Caco-2 (cell line): ENCODE measurements around the gene MSH2. TPM values are rescaled to one million over a fixed set of nuclear protein-coding genes. Genes with fewer than 3 reads are reported as not detected.

Experiments
- BruUV-seq: library from RNA; stranded (reverse); fragments of 400-500 nt; replicated peaks from 2 replicates; lab custom pipeline; 2021; lab: Mats Ljungman, UMichigan
- CTCF ChIA-PET: fragments of 300-600 bp; sonication (Branson Sonifier 250); formaldehyde crosslinking; loops from one replicate; lab custom pipeline; 2022; ENCODE audit warnings: antibody characterized with exemption; lab: Charles Lee
- POLR2A ChIA-PET: fragments of 300-600 bp; sonication (Branson Sonifier 250); formaldehyde crosslinking; loops from one replicate; lab custom pipeline; 2022; ENCODE audit warnings: antibody characterized with exemption; lab: Charles Lee
- DNase-seq, 2 experiments: peaks; one replicate each; pipeline versions ENCODE4 v3.0.0 to v3.0.0-alpha.2; 2020 to 2022
- H3K27me3 ChIP-seq: replicated peaks from 2 replicates; pipeline ENCODE4 v1.6.0; 2011; ENCODE audit warnings: low read length; ENCODE audit not compliant: control insufficient read depth, insufficient read depth
- H3K36me3 ChIP-seq: 2 replicates; pipeline ENCODE4 v1.5.1; 2011; ENCODE audit warnings: low read length; ENCODE audit not compliant: control insufficient read depth, insufficient read depth
- H3K4me1 ChIP-seq: fragments of 250-450 bp; sonication (Bioruptor Pico); 2 replicates; pipeline ENCODE4 v1.5.1; 2020; ENCODE audit warnings: mild to moderate bottlenecking
- H3K4me3 ChIP-seq: 2 replicates; pipeline ENCODE4 v1.5.1; 2011; ENCODE audit warnings: low read depth, mild to moderate bottlenecking, control low read depth, low read length
- H3K9me3 ChIP-seq: fragments of 250-450 bp; sonication (Bioruptor Pico); 2 replicates; pipeline ENCODE4 v1.5.1; 2020; ENCODE audit warnings: mild to moderate bottlenecking, moderate library complexity
- H3K27ac Mint-ChIP-seq: one replicate; pipeline ENCODE4 v1.8.0; 2022; ENCODE audit warnings: mixed read lengths; ENCODE audit not compliant: unreplicated experiment
- H3K27me3 Mint-ChIP-seq: one replicate; pipeline ENCODE4 v1.8.0; 2022; ENCODE audit warnings: mixed read lengths; ENCODE audit not compliant: insufficient read depth, unreplicated experiment
- H3K36me3 Mint-ChIP-seq: one replicate; pipeline ENCODE4 v1.8.0; 2022; ENCODE audit warnings: mild to moderate bottlenecking, mixed read lengths; ENCODE audit not compliant: insufficient read depth, unreplicated experiment
- H3K4me1 Mint-ChIP-seq: one replicate; pipeline ENCODE4 v1.8.0; 2022; ENCODE audit warnings: low read depth, mixed read lengths; ENCODE audit not compliant: unreplicated experiment
- H3K4me3 Mint-ChIP-seq: one replicate; pipeline ENCODE4 v1.8.0; 2022; ENCODE audit warnings: mild to moderate bottlenecking, moderate library complexity, mixed read lengths; ENCODE audit not compliant: unreplicated experiment
- H3K9me3 Mint-ChIP-seq: one replicate; pipeline ENCODE4 v1.8.0; 2022; ENCODE audit warnings: mixed read lengths; ENCODE audit not compliant: unreplicated experiment
- CTCF ChIP-seq, 2 experiments: fragments of 200-600 bp in 1 of 2; IDR thresholded peaks; 1 replicate in 1 of 2; 2 replicates in 1 of 2; pipeline versions ENCODE4 v1.5.1 to v1.8.0; 2011 to 2022; ENCODE audit warnings: antibody characterized with exemption in 1 of 2, control low read depth in 1 of 2, inconsistent platforms in 1 of 2, low read depth in 1 of 2, low read length in 1 of 2, mild to moderate bottlenecking in 1 of 2, moderate library complexity in 1 of 2; ENCODE audit not compliant: insufficient read depth in 1 of 2, severe bottlenecking in 1 of 2, unreplicated experiment in 1 of 2
- intact Hi-C: fragments of 100-400 bp; cut with micrococcal nuclease; formaldehyde crosslinking; loops from one replicate; pipeline ENCODE4 v1.10.0; 2022; ENCODE audit not compliant: unreplicated experiment
- total RNA-seq: library from RNA; stranded (reverse); gene quantifications from 2 replicates; pipeline ENCODE4 v1.2.3, GENCODE V29; 2022

The MSH2 gene
- total RNA-seq, 1 experiment from 2014 or later, result 72.5 TPM

- H3K9me3 ChIP-seq, result no peaks in the 10 kb centered on the region
- Mint-ChIP-seq H3K27me3 (no peaks in the 10 kb centered on the region), H3K27ac (no peak overlapping the region), H3K9me3 (no peaks in the 10 kb centered on the region), H3K36me3 (peaks cover 62% of the 10 kb centered on the region), H3K4me3 (no peak overlapping the region), H3K4me1 (no peaks in the 10 kb centered on the region)
- BruUV-seq, result no TSS peak
- H3K4me1 ChIP-seq, result 0 out of 2 replicates have a peak, but pooled peaks cover 3% of the 10 kb centered on the region
- no peak for TF ChIP-seq CTCF (IDR thresholded peaks at IDR 0.05; ENCODE audit: insufficient read depth in 1 of 2, low read depth in 1 of 2, low read length in 1 of 2, severe bottlenecking in 1 of 2, unreplicated experiment in 1 of 2)
- intact Hi-C loops, result loop anchor here (5.0 kb wide), 1 partner anchor 199 kb away; no protein-coding TSS in a partner anchor
- ChIA-PET POLR2A (no interaction called here), CTCF (interaction anchor here (0.8 kb wide), 1 partner anchor 328 kb away, joined by 3 read pairs; no protein-coding TSS in a partner anchor)
- H3K36me3 ChIP-seq, result no peaks in the 10 kb centered on the region; the same call in 1 of the 2 replicates
- H3K27me3 ChIP-seq, result no peaks in the 10 kb centered on the region
- no peak for DNase-seq
- no peak overlapping the region for H3K4me3 ChIP-seq
These were observed 35.1 kb downstream of the MSH2 start for GRCh38 chr2:47438106-47438505.

- Mint-ChIP-seq H3K27ac (no peak overlapping the region), H3K4me3 (no peak overlapping the region), H3K4me1 (no peaks in the 10 kb centered on the region), H3K27me3 (no peaks in the 10 kb centered on the region), H3K9me3 (no peaks in the 10 kb centered on the region), H3K36me3 (peaks cover 62% of the 10 kb centered on the region)
- no peaks in the 10 kb centered on the region for H3K27me3 ChIP-seq
- DNase-seq, result no peak
- intact Hi-C loops, result loop anchor here (5.0 kb wide), 1 partner anchor 199 kb away; no protein-coding TSS in a partner anchor
- ChIA-PET POLR2A (no interaction called here), CTCF (no interaction called here)
- no peak overlapping the region for H3K4me3 ChIP-seq
- H3K4me1 ChIP-seq, result 0 out of 2 replicates have a peak, but pooled peaks cover 3% of the 10 kb centered on the region
- no TSS peak for BruUV-seq
- no peak for TF ChIP-seq CTCF (IDR thresholded peaks at IDR 0.05; ENCODE audit: insufficient read depth in 1 of 2, low read depth in 1 of 2, low read length in 1 of 2, severe bottlenecking in 1 of 2, unreplicated experiment in 1 of 2)
- H3K36me3 ChIP-seq, result no peaks in the 10 kb centered on the region; the same call in 1 of the 2 replicates
- no peaks in the 10 kb centered on the region for H3K9me3 ChIP-seq
These were observed 35.8 kb downstream of the MSH2 start for GRCh38 chr2:47438783-47439182.

- ChIA-PET CTCF (interaction anchor here (0.6 kb wide), 1 partner anchor 374 kb away, joined by 4 read pairs; no protein-coding TSS in a partner anchor), POLR2A (no interaction called here)
- H3K36me3 ChIP-seq, result no peaks in the 10 kb centered on the region
- peaks cover 45% of the 10 kb centered on the region for H3K36me3 Mint-ChIP-seq
- intact Hi-C loops, result no loop called here
- DNase-seq, result no peak
- H3K27me3 ChIP-seq, result no peaks in the 10 kb centered on the region
- H3K27ac Mint-ChIP-seq, result no peak overlapping the region
- no peak for TF ChIP-seq CTCF (IDR thresholded peaks at IDR 0.05; ENCODE audit: insufficient read depth in 1 of 2, low read depth in 1 of 2, low read length in 1 of 2, severe bottlenecking in 1 of 2, unreplicated experiment in 1 of 2)
- no peaks in the 10 kb centered on the region for H3K4me1 Mint-ChIP-seq
- no peaks in the 10 kb centered on the region for H3K9me3 Mint-ChIP-seq
- no TSS peak for BruUV-seq
- H3K4me3 Mint-ChIP-seq, result no peak overlapping the region
- no peaks in the 10 kb centered on the region for H3K27me3 Mint-ChIP-seq
- H3K9me3 ChIP-seq, result no peaks in the 10 kb centered on the region
- H3K4me1 ChIP-seq, result no peaks in the 10 kb centered on the region
- no peak overlapping the region for H3K4me3 ChIP-seq
These were observed 48.8 kb downstream of the MSH2 start for GRCh38 chr2:47451790-47452189.
